Esophagus squamous epithelium (tissue), 5 donors: ENCODE data around the gene TMEM176B. TPM values are rescaled to one million over a fixed set of nuclear protein-coding genes. Genes with fewer than 3 reads are reported as not detected.
A peak's percentile ranks its signal among the peaks of the same experiment; 100 is the strongest.

Experiments used
- DNase-seq: peaks from one replicate; lab custom pipeline; 2025; lab: John Stamatoyannopoulos, UW
- H3K27ac ChIP-seq, 4 donors: fragments of 200-600 bp; sonication (generic); one replicate each; pipeline ENCODE4 v1.5.1; 2016 to 2019; ENCODE audit warnings: mild to moderate bottlenecking in 1 of 4
- H3K27me3 ChIP-seq, 4 donors: fragments of 200-600 bp; sonication (generic); 1 replicate in 3 of 4; 2 replicates in 1 of 4; pipeline versions ENCODE4 v1.5.1 to v1.6.0; 2017 to 2021; ENCODE audit warnings: antibody characterized with exemption in 1 of 4
- H3K36me3 ChIP-seq, 3 donors: fragments of 200-600 bp; sonication (generic); one replicate each; pipeline ENCODE4 v1.5.1; 2016 to 2019
- H3K4me1 ChIP-seq, 3 donors: fragments of 200-600 bp; sonication (generic); one replicate each; pipeline ENCODE4 v1.5.1; 2017 to 2019
- H3K4me3 ChIP-seq, 4 donors: fragments of 200-600 bp; sonication (generic); 1 replicate in 3 of 4; 2 replicates in 1 of 4; pipeline ENCODE4 v1.5.1; 2016 to 2019; ENCODE audit warnings: mild to moderate bottlenecking in 2 of 4, moderate library complexity in 1 of 4
- H3K9me3 ChIP-seq, 3 donors: fragments of 200-600 bp; sonication (generic); one replicate each; pipeline ENCODE4 v1.5.1; 2016 to 2019
- CTCF ChIP-seq, 6 experiments: fragments of 450-650 bp in 4 of 6; fragments of 200-600 bp in 2 of 6; sonication (generic) in 2 of 6; IDR thresholded peaks; one replicate each; pipeline ENCODE4 v1.5.1; 2016 to 2019; ENCODE audit warnings: antibody characterized with exemption in 6 of 6, mild to moderate bottlenecking in 4 of 6, moderate library complexity in 4 of 6
- POLR2A ChIP-seq, 4 donors: fragments of 450-650 bp; IDR thresholded peaks; one replicate each; pipeline ENCODE4 v1.6.1; 2017; ENCODE audit warnings: antibody characterized with exemption in 4 of 4, mild to moderate bottlenecking in 4 of 4, moderate library complexity in 3 of 4
- WGBS, 2 donors: methylation state at CpG; one replicate each; pipeline ENCODE4 v1.1.5; 2018; 5-methylcytosine and 5-hydroxymethylcytosine counted together
- intact Hi-C: fragments of 100-400 bp; cut with DNase I; formaldehyde crosslinking; loops from one replicate; pipeline ENCODE4 v1.15.0; 2022
- total RNA-seq, 4 donors: library from RNA; depleted of rRNA; stranded (reverse); fragments of >200 nt; gene quantifications; one replicate each; pipeline ENCODE4 v1.1.0, GENCODE V29; 2016
- donor health status: DM: yes; HTN: yes; CAD: no.

Gene TMEM176B
- total RNA-seq, 4 donors from 2014 or later, result 3.3 to 54.9 (median 12.4) TPM

GRCh38 chr7:150784120-150784736 lies 15.9 kb downstream of the TMEM176B start:
- 54 to 59% methylated on average over 9 of the region's 9 CpGs for WGBS, 2 donors
- intact Hi-C loops, result no loop called here
- Histone ChIP-seq H3K27ac (peak overlapping the region in 3 of 4 donors; percentile 60 to 85 (median 76)), H3K36me3 (no peaks in the 10 kb centered on the region), H3K4me3 (no peak overlapping the region), H3K9me3 (no peaks in the 10 kb centered on the region), H3K4me1 (peaks cover 4 to 64% (median 45%) of the 10 kb centered on the region in 3 donors), H3K27me3 (peaks cover 0 to 15% (median 0%) of the 10 kb centered on the region in 4 donors)
- no peak for DNase-seq
- no peak for TF ChIP-seq POLR2A (IDR thresholded peaks at IDR 0.05)
- TF ChIP-seq CTCF (IDR thresholded peaks at IDR 0.05), result no peak

- intact Hi-C loops, result no loop called here
- no peaks in the 10 kb centered on the region for H3K36me3 ChIP-seq
- 69 to 78% methylated on average over 1 to 2 of the region's 2 CpGs for WGBS, 2 donors
Measured at GRCh38 chr7:150781961-150782360, 18.2 kb downstream of the TMEM176B start.

GRCh38 chr7:150781103-150781502 lies 19.1 kb downstream of the TMEM176B start:
- WGBS, 2 donors, result 20 to 33% methylated on average over 3 of the region's 3 CpGs
- Histone ChIP-seq H3K27me3 (no peaks in the 10 kb centered on the region), H3K36me3 (no peaks in the 10 kb centered on the region), H3K4me3 (no peak overlapping the region), H3K4me1 (peaks cover 4 to 47% (median 24%) of the 10 kb centered on the region in 3 donors), H3K27ac (peak overlapping the region in 3 of 4 donors; percentile 63 to 70 (median 68)), H3K9me3 (no peaks in the 10 kb centered on the region)
- no peak for DNase-seq
- intact Hi-C loops, result no loop called here
- TF ChIP-seq CTCF (IDR thresholded peaks at IDR 0.05) (no peak), POLR2A (IDR thresholded peaks at IDR 0.05) (no peak)

More at GRCh38 chr7:150781961-150782360, 18.2 kb downstream of the TMEM176B start:
- no peak for TF ChIP-seq POLR2A (IDR thresholded peaks at IDR 0.05)
- TF ChIP-seq CTCF (IDR thresholded peaks at IDR 0.05), result no peak
- no peak overlapping the region for H3K4me3 ChIP-seq
- H3K27me3 ChIP-seq, result peaks cover 0 to 5% (median 0%) of the 10 kb centered on the region in 4 donors
- no peaks in the 10 kb centered on the region for H3K9me3 ChIP-seq
- DNase-seq, result no peak
- peaks cover 4 to 51% (median 29%) of the 10 kb centered on the region in 3 donors for H3K4me1 ChIP-seq
- peak overlapping the region in 3 of 4 donors; percentile 34 to 70 (median 63) for H3K27ac ChIP-seq

GRCh38 chr7:150780292-150780691 lies 19.9 kb downstream of the TMEM176B start:
- Histone ChIP-seq H3K4me3 (no peak overlapping the region), H3K27ac (peak overlapping the region in 3 of 4 donors; percentile 63 to 70 (median 68)), H3K36me3 (no peaks in the 10 kb centered on the region), H3K9me3 (no peaks in the 10 kb centered on the region), H3K27me3 (no peaks in the 10 kb centered on the region), H3K4me1 (peaks cover 4 to 42% (median 23%) of the 10 kb centered on the region in 3 donors)
- 0 to 54% methylated on average over 1 to 3 of the region's 3 CpGs for WGBS, 2 donors
- intact Hi-C loops, result no loop called here
- DNase-seq, result no peak
- TF ChIP-seq CTCF (IDR thresholded peaks at IDR 0.05) (no peak), POLR2A (IDR thresholded peaks at IDR 0.05) (no peak)

GRCh38 chr7:150778738-150779301 lies 21.3 kb downstream of the TMEM176B start:
- intact Hi-C loops, result no loop called here
- Histone ChIP-seq H3K4me3 (peak overlapping the region in 1 of 4 donors; percentile 24), H3K27me3 (no peaks in the 10 kb centered on the region), H3K4me1 (peaks cover 0 to 28% (median 10%) of the 10 kb centered on the region in 3 donors), H3K9me3 (peaks cover 0 to 4% (median 0%) of the 10 kb centered on the region in 3 donors), H3K27ac (no peak overlapping the region), H3K36me3 (no peaks in the 10 kb centered on the region)
- 6 to 8% methylated on average over 12 of the region's 12 CpGs for WGBS, 2 donors
- TF ChIP-seq POLR2A (IDR thresholded peaks at IDR 0.05) (no peak), CTCF (IDR thresholded peaks at IDR 0.05) (peak; percentile 63 to 86 (median 74))
- DNase-seq, result no peak
